ENCODE results near the gene HOXC9.

Gene HOXC9

DNA sequence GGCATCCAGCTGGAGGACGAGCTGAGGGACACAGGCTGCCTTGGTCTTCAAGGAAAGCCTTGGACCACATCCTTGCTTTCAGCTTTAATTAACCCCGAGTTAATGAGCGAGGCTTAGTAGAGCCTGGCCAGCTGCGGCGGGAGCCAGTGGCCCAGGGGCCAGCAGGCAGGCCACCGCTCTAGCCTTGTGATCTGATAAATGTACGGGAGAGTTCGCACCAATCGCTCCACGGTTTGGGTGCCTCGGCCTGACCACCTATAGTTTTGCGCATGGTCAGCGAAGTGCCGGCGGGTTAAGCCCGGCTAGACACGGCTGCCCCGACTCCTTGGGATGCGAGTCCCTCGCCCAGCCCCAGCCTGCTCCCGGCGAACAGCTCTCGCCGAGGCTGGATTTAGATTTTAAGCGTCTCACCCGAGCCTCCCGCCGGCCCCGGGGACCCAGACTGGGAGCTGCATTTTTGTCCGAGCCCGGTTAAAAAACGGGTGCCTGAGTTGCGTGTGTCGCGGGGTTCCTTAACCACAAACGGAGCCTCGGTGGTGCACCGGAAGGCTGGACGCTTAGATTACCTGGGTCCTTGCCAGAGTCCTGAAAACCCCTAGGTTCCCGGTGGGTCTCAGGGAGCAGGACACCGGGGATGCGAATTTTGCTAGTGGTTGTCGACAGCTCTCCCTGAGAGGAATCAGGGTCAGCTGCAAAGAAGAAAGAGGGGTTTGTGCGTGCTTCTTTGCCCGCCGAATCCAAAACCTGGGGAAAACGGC lies 48.2 kb upstream of the HOXC9 start:
- Histone ChIP-seq H3K4me3 (ENCODE audit: low read length, poor library complexity, severe bottlenecking) (no peak overlapping the region), H2AFZ (ENCODE audit: low read length) (no peak overlapping the region), H3K9me3 (ENCODE audit: insufficient read depth, low read depth, low read length) (no peaks in the 10 kb centered on the region), H3K4me1 (ENCODE audit: insufficient read depth, low read length, poor library complexity, severe bottlenecking) (peaks cover 14% of the 10 kb centered on the region), H3K9ac (ENCODE audit: low read depth, low read length, poor library complexity, severe bottlenecking) (no peak overlapping the region), H3K9me2 (replicated peaks; ENCODE audit: low read depth, low read length) (no peaks in the 10 kb centered on the region), H3F3A (ENCODE audit: low read depth) (no peaks in the 10 kb centered on the region), H3K79me2 (ENCODE audit: insufficient read depth, low read length) (no peaks in the 10 kb centered on the region), H3K4me2 (ENCODE audit: low read depth, low read length, poor library complexity, severe bottlenecking) (no peak overlapping the region), H4K20me1 (ENCODE audit: insufficient read depth, low read length, poor library complexity, severe bottlenecking) (no peaks in the 10 kb centered on the region), H3K27me3 (ENCODE audit: insufficient read depth, low read length, poor library complexity, severe bottlenecking) (no peaks in the 10 kb centered on the region), H3K36me3 (ENCODE audit: insufficient read depth, low read length) (no peaks in the 10 kb centered on the region)
- TF ChIP-seq EZH2phosphoT487 (IDR thresholded peaks at IDR 0.05; ENCODE audit: borderline replicate concordance): no peak
- TF ChIP-seq CTCF (conservative IDR thresholded peaks at IDR 0.05; ENCODE audit: low read length): no peak

DNA sequence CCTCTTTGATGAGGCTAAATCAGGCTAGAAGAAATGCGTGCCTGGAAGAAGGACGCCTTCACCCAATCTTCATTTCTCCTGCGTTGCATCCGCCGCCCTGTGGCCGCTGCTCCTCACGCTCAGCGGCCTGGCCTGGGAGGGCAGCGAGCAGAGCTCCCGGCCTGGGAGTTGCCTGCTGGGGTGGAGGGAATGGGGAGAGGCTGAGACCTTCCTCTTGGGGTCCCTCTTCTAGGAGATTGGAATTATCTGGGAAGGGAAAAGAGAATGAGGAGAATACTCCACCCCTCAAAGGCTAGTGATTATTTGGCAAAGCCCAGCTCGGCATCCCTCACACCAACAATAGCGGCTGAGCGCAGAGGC lies 47.6 kb upstream of the HOXC9 start:
- Histone ChIP-seq H3K9me2 (replicated peaks; ENCODE audit: low read depth, low read length) (no peaks in the 10 kb centered on the region), H3K4me2 (ENCODE audit: low read depth, low read length, poor library complexity, severe bottlenecking) (no peak overlapping the region), H3K36me3 (ENCODE audit: insufficient read depth, low read length) (no peaks in the 10 kb centered on the region), H3F3A (ENCODE audit: low read depth) (no peaks in the 10 kb centered on the region), H3K4me1 (ENCODE audit: insufficient read depth, low read length, poor library complexity, severe bottlenecking) (peaks cover 20% of the 10 kb centered on the region), H3K9ac (ENCODE audit: low read depth, low read length, poor library complexity, severe bottlenecking) (no peak overlapping the region), H3K9me3 (ENCODE audit: insufficient read depth, low read depth, low read length) (no peaks in the 10 kb centered on the region), H2AFZ (ENCODE audit: low read length) (no peak overlapping the region), H3K79me2 (ENCODE audit: insufficient read depth, low read length) (no peaks in the 10 kb centered on the region), H4K20me1 (ENCODE audit: insufficient read depth, low read length, poor library complexity, severe bottlenecking) (no peaks in the 10 kb centered on the region), H3K27me3 (ENCODE audit: insufficient read depth, low read length, poor library complexity, severe bottlenecking) (no peaks in the 10 kb centered on the region), H3K4me3 (ENCODE audit: low read length, poor library complexity, severe bottlenecking) (no peak overlapping the region)
- no peak for TF ChIP-seq CTCF (conservative IDR thresholded peaks at IDR 0.05; ENCODE audit: low read length)
- TF ChIP-seq EZH2phosphoT487 (IDR thresholded peaks at IDR 0.05; ENCODE audit: borderline replicate concordance): no peak

DNA sequence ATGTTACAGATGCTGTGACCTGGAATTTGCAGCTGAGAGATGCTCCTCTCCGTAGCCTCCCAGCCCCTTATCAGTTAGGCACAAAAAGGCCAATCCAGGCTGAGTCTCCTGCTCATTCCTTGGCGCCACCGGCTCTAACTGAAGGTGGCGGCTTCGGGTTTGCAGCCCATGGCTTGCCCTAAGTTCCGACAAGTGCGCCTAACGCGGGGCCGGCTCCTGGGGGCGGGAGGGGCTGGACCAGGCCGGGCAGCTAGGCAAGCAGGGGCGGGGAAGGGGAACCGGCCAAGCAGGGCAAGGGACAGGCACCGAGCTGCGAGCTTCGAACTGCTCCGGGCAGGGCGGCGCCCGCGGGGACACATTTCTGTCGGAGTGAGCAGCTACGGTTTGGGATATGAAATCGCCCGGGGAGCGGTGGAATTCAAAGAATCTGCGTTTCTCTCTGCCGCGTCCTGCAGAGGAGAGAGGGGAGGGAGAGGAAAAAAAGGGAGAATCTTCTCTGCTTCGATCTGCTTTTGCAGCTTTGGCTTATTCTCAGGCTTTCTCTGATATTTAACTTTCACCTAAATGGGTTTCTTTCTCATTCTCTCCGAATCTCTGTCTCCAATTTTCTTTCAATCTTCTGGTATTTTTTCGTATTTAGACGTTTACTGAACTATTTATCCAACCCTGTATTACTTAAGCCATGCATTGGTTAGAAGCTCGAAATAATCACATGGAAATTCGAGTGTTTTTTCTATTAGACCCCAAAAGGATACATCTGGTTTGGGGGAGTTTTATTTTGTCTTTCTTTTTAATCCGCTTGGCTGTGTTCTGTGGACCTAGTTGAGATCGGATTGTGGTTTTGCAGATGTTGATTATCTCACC lies 46.9 kb upstream of the HOXC9 start:
- no peaks in the 10 kb centered on the region for H3K9me3 ChIP-seq (ENCODE audit: insufficient read depth, low read depth, low read length)
- no peak overlapping the region for H3K4me3 ChIP-seq (ENCODE audit: low read length, poor library complexity, severe bottlenecking)
- no peak overlapping the region for H3K9ac ChIP-seq (ENCODE audit: low read depth, low read length, poor library complexity, severe bottlenecking)
- no peaks in the 10 kb centered on the region for H3F3A ChIP-seq (ENCODE audit: low read depth)
- H3K9me2 ChIP-seq (replicated peaks; ENCODE audit: low read depth, low read length): no peaks in the 10 kb centered on the region
- H4K20me1 ChIP-seq (ENCODE audit: insufficient read depth, low read length, poor library complexity, severe bottlenecking): no peaks in the 10 kb centered on the region
- H3K36me3 ChIP-seq (ENCODE audit: insufficient read depth, low read length): no peaks in the 10 kb centered on the region
- TF ChIP-seq CTCF (conservative IDR thresholded peaks at IDR 0.05; ENCODE audit: low read length) (no peak), EZH2phosphoT487 (IDR thresholded peaks at IDR 0.05; ENCODE audit: borderline replicate concordance) (no peak)
- no peak overlapping the region for H2AFZ ChIP-seq (ENCODE audit: low read length)
- H3K27me3 ChIP-seq (ENCODE audit: insufficient read depth, low read length, poor library complexity, severe bottlenecking): no peaks in the 10 kb centered on the region
- H3K4me2 ChIP-seq (ENCODE audit: low read depth, low read length, poor library complexity, severe bottlenecking): no peak overlapping the region
- peaks cover 28% of the 10 kb centered on the region for H3K4me1 ChIP-seq (ENCODE audit: insufficient read depth, low read length, poor library complexity, severe bottlenecking)
- H3K79me2 ChIP-seq (ENCODE audit: insufficient read depth, low read length): no peaks in the 10 kb centered on the region

Measured in Loucy (cell line).